HG02970 (cell line): ENCODE data around the gene LAMC3.
"Not testable (repeated sequence)": the region's sequence is repeated elsewhere in the genome, so short reads cannot be mapped to it uniquely, and the experiment has no call there.

Source experiments
- ATAC-seq: cut with Tn5 transposase; IDR thresholded peaks from one replicate; pipeline ENCODE4 v1.9.1; 2021; ENCODE audit warnings: mild to moderate bottlenecking, moderate library complexity, moderate number of reproducible peaks; ENCODE audit not compliant: unreplicated experiment, low FRiP score

Gene LAMC3

DNA sequence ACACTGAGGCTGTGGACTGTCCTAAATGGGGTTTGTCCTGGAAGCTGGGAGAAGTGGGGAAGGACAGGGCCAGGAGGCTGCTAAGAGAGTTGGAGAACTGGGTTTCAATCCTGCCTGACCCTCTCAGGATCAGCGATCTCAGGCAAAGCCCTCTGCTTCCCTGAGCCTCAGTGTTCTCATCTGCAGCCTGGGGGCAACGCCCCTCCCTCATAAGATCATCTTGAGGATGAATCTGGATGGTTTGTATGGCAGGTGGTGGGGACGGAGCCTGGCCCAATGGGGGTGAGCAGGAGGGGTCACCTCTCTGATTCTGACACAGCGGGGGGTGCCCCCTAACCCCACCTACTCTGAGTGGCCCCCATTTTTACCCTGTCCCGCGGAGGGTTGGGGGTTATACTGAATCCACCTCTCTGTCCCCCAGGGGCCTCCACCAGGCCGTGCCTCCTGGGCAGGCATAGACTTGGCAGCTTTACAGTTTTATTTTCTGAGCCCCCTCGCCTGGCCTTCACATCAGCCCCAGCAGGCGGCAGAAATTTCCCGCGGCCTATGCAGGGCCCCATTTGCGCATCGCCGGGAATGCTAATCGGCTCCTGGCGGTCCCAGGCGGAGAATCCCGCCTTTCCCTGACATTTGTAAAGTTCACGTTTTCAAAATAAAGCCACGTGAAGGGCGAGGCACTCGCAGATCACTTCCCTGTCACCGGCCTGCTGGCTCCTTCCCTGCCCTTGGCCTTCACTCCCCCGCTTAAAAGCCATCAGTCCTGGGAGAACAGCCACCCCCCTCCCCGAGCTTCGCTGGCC is 17.8 kb upstream of the LAMC3 start:
- ATAC-seq: no peak

DNA sequence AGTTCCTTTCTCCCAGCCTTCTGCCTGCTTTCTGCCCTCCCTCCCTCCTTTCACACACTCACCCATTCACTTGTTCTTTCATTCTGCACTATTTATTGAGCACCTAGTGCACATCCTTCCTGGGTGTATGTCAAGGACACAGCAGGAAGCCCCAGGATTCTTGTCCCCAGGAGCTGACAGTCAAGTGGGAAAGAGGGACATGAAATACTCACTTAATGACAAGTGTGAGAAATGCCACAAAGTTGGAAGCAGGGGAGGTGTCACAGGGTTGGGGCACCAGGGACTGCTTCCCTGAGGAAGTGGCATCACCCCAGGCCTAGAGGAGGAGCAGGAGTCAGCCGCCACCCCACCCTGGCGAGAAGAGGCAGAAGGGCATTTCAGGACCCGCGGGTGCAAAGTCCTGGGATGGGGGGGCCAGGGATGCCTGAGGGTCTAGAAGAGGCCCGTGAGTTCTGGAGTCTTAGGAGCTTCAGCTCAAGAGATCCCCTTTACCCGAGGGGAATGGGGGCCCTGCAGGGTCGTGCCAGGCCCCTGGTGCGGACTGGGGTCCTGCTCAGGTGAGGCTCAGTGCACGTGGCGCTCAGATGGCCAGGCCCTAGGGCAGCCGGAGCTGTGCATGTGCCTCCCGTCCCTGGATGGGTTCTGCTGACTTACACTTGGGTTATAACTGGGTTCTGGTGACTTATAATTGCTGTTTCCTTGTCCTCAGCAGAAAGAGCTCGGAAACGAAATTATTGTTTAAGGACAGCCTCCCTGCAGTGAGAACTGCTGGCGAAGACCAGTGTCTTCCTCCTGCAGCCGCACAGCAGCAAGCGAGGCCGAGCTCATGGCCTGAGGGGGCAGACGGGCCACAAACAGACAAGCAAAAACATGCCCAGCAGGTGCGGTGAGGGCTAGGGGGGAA is 16.9 kb upstream of the LAMC3 start:
- ATAC-seq: no peak

DNA sequence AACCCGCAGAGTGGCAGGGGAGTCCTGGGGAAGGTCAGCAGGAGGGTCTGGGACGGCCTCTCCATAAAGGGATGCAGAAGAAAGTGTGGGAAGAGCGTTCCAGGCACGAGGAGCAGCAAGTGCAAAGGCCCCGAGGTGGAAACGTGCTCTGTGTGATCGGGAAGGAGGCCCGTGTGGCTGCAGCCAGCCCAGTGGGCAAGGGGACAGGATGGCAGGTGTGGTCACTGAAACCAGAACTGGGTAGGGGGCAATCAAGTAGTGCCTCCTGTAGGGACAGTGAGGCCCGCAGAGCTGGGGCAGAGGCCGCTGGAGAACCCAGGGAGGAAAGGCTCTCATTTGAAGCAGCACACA is 16.3 kb upstream of the LAMC3 start:
- ATAC-seq: no peak

DNA sequence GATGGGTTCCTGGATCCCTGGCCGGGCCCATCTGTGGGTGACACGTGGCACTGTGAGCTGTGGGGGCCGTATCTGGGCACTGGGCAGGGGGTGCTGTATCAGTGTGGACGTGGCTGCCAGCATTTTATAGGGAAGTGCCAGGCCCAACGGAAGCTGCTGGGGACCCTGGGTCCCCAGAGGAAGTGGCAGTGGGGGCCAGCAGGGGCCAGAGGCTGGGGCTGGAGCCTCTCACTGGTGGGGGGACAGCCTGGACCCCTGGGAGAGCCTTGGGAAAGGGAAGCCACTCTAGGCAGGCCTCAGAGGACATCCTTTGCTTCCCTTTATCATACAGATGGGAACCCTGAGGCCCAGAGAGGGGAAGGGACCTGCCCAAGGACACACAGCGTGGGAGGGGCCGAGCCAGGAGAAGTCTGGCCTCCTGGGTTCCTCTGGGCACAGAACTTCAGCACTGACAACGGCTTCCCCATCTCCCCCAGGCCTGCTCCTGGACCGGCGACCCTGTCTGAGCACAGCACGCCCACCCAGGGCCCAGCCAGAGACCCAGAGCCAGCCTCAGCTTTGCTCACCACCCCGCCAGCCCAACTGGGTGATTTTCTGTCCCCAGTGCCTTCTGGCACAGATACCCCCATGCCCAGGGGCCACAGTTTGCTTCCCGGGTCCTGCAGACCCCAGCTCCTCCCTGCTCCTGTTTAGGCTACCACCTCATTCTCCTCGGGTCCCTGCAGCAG is 15.5 kb upstream of the LAMC3 start:
- ATAC-seq: no peak

DNA sequence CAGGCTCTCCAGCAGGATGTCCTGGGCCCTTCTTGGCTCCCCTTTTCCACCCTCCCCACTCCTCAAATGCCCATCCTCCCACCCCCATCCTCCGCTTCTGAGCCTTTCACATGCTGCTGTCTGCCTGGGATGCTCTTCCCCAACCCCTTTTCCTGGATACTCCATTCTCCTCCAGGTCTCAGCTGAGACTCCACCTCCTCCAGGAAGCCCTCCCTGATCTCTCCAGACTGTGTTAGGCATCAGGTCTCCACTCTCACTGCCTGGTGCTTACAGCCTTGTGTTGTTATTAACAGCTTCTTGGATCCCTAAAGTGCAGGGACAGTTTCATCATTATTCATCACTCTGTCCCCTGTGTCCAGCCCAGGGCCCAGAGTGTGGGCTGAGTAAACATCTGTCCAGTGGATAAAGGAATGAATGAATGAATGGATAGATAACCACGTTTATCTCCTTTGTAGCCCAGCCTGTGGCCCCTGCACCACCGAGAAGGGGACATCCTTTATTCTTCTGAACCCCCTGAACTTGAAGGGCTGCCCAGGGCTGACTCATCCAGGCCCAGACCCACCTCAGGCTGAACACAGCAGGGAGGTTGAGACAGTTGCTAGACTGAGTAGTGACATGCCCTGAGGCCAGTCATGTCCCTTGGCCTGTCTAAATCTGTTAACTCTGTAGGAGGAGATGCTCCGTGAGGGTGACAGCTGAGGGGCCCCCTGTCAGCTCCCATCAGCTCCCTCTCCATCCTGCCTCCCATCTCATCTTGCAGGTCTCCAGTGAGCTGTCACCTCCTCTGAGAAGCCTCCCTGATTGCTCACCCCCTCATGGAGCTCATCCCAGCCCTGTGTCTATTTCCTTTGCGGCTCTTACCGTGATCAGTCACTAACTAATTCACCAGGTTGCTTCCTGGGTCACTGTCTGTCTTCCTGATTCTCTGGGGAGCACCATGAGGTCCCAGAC is 14.6 kb upstream of the LAMC3 start:
- no peak for ATAC-seq

DNA sequence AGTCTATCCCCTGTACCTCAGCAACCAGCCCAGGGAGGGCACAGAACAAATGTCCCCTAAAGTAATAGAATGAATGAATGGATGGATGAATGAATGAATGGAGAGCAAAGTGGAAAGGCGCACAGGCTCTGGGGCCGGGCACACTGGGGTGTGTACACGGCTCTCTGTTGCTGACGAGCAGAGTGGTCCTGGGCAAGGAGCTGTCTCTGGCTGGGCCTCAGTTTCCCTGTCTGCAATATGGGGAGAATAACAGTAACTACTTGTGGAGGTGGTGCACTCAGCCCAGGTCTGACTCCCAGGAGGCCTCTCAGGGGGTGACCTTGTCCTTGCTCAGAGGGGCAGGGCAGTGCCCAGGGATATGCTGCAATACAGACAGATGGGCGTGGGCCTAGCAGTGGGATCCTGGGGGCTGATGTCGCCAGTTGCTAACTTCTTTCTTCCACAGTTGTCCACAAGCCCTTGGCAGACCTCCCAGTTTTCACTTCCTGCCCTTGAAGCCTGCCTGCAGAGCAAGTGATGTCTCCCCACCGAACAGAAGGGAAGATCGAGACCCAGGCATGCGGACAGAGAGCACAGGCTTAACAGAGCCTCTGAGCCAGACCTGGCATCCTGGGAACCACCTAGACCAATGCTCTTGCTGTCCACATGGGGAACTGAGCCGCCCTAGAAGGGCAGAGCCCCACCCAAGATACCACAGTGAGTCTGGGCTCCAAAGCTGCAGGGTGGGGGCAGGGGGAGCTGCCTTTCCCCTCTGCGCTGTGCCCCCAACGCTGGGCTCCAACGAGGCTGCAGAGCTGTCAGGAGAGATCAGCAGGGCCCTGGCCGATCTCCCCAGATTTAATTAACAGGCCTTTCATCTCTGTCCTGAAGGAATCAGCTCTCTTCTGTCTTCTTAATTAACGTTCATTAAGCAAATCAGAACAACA is 13.6 kb upstream of the LAMC3 start:
- ATAC-seq: no peak

DNA sequence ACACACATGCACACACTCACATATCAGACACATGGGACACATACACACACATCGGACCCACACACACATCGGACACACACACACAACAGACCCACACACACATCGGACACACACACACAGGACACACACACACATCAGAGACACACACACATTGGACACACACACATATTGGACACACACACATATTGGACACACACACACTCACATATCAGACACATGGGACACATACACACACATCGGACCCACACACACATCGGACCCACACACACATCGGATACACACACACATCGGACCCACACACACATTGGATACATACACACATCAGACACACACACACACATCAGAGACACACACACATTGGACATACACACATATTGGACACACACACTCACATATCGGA is 12.8 kb upstream of the LAMC3 start:
- ATAC-seq: no peak

DNA sequence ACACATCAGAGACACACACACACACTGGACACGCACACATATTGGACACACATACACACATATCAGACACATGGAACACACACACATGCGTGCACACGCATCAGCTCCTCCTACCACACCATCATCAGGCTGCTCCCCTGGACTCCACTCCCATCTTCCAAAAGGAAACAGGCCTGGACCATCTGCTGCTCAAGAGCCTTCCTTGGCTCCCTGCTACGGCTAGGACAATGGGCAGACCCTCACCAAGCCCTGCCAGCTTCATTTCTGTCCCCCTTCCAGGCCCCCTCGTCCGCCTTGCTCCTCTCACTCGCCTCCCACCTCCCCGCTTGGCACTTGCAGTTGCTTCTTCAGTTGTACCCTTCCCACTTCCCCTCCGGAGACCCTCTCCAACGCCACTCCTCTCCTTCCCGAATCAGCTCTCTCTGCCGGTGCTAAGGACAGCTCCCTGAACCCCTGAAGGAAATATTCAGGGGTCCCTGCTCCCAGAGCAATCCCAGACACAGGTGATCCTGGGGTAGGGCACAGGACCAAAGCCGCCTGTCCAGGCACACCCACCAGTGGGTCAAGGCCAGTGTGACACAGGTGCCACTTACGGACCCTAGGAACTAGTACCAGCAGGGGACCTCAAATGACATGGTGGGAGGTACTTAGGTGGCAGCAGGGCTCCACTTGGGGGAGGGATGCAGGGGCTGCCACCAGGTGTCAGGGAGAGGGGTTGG is 12.1 kb upstream of the LAMC3 start:
- ATAC-seq: no peak

DNA sequence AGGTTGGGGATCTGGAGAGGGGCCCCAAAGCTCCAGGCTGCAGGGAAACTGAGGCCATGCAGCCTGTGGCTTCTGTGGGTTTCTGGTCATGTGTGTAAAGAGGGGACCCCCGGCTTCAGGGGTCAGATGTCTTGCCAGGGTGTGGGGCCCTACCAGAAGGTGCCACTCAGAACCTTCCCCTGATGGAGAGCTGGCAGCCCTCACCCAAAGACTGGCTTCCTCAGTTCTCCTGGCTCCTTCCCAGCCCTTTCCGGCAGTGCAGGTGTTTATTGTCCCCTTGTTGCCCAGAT is 11.6 kb upstream of the LAMC3 start:
- ATAC-seq: no peak

DNA sequence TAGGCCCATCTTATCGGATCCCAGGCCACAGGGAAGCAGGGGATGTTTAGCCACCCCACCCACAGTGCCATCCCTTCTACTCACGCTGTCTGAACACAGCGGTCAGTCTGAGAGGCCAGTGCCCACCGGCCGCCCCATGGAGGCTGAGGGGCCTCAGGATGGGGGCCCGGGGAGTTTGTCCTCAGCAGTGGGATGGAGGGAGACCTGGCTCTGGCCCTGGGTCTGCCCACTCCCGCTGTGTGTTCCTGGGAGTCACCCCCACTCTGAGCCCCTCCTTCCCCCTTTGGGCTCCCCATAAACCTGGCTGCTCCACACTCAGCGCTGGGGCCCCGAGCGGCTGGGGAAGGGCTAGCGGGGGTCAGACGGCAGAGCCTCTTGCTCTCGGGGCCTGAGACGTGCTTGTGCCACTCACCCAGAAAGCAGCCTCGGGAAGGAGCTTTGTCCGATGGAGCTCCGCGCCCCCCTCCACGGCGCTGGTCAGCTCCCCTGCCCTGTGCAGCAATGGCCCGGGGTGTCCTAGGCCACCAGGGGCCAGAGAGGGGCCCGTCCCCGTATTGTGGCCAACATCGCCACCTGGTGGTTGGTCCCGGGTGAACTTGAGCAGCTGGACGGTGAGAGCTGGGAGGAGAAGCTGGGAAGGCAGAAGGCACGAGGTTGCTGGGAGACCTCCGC is 10.9 kb upstream of the LAMC3 start:
- no peak for ATAC-seq

DNA sequence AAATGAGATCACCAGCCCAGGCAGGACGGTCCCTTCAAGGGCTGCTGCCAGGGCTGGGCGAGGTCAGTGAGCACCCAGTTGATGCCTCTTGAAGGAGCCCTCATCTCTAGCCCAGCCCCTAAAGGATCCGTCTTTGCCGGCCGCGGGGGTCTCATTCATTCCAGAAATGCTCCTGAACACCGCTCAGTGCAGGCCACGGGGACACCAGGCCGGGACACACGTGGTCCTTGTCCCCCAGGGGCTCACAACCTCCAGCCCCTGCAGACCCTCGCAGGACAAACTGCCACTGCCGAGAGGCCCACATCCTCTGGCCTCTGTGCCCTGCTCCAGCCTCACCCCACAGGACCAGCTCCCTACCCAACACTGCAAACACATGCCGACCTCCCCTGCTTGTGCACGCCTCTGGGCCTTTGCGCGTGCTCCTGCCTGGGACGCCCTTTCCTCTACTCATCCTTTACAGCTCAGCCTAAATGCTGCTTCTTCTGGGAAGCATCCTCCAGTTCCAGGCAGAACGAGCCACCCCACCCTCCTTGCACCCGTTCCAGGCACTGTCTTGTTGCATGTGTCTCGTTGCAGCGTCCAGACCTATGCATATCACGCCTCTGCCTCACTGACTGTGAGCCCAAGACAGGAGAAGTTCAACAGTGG is 10.3 kb upstream of the LAMC3 start:
- ATAC-seq: no peak

DNA sequence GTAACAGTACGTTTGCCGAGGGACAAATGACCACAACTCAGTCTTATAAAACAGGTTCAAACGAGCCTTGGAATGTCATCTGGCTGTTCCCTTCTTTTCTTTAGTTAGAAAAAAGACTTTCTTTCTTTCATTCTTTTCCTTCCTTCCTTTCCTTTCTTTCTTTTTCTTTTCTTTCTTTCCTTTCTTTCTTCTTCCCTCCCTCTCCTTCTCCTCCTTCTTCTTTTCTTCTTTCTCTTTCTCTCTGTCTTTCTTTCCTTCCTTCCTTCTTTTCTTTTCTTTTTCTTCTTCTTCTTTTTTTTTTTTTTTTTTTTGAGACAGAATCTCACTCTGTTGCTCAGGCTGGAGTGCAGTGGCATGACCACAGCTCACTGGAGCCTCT is 9.7 kb upstream of the LAMC3 start:
- no peak for ATAC-seq

DNA sequence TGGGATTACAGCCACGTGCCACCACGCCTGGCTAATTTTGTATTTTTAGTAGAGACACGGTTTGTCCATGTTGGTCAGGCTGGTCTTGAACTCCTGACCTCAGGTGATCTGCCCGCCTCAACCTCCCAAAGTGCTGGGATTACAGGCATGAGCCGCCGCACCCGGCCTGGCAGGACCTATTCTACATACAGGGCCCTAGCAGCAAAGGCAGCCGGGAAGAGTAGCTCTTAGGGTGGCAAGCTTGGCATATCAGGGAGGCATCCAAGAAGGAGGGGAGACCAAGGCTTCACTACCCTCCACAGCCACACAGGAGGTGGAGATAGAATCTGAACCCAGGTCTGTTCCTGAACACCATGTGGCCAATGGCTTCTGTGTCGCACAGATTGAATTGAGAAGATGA is 8.4 kb upstream of the LAMC3 start:
- ATAC-seq: not testable (repeated sequence)

DNA sequence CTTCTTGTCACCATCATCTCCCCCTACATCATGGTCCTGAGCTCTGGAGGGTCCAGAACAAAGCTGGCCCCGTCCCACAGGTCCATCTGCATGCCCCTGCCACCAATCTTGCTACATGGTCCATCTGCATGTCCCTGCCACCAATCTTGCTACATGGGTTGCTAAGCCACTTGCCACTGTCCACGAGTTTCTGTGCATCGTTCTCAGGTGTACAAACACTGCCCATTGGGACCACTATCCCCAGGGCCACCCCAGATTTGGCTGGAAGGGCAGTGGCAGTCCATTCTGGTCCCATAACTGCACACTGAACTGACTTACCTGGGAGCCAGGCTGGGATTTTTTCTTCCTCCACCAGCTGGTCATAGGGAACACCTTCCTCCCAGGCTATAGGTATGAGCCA is 8.0 kb upstream of the LAMC3 start:
- ATAC-seq: no peak

DNA sequence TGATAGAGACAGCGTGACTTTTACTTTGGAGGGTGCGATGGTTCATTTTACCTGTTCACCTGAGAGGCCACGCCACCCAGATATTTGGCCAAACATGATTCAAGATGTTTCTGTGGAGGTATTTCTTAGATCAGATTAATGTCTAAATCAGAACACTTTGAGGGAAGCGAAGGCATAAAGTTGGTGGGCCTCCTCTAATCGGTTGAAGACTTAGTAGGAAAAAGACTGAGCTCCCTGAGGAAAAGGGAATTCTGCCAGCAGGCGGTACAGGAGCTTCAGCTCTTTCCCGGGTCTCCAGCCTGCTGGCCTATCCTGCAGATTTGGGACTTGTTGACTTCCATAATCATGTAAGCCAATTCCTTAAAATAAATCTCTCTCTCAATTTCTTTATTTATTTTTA is 7.0 kb upstream of the LAMC3 start:
- no peak for ATAC-seq

DNA sequence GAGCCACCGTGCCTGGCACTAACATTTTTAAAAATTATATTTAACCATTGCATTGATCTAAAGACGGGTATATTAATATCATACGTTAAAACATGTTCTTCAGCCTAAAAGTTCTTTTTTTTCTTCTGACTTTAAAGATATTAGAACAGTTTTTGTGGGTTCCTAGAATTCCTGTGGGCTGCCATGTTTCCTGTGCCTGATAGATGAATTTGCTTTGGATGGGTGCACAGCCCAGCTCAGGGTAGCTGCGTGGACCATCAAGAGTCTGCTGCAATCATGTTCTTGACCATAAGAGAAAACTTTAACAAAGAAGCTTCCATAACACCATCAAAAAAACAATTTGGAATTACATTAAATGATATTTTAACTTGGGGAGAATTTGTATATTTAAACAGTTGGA is 2.4 kb upstream of the LAMC3 start:
- no peak for ATAC-seq

DNA sequence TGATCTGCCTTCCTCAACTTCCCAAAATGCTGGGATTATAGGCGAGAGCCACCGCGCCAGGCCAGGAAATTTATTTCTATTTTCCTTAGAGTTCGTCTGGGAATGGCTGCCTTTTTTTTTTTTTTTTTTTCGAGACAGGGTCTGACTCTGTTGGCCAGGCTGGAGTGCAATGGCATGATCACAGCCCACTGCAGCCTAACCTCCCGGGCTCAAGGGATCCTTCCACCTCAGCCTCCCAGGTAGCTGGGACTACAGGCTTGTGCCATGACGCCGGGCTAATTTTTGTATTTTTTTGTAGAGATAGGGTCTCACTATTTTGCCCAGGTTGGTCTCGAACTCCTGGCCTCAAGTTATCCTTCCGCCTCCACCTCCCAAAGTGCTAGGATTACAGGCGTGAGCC is 888 bp upstream of the LAMC3 start:
- no peak for ATAC-seq

DNA sequence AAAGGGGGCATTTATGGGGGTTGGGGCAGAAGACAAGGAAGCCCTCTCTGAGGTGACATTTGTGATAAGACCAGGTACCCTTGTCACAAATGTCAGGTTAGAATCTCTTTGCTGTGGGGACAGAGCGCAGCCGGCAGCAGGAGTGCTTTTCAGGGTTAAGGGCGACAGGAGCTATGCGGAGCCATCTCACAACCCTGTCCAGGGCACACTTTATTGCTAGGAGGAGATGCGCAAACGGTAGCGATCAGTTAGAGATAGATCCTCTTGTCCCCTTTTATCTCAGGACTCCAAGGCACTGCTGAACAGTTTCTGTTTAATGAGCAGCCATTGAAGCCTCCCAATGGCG is 438 bp upstream of the LAMC3 start:
- ATAC-seq: no peak
